Measurements from ENCODE around the gene REN.

The REN gene

GRCh38 chr1:204190212-204191211, 24.4 kb upstream of the REN start:
- DNase-seq, result peak; percentile 21

- no peak for DNase-seq
Observed at GRCh38 chr1:204188959-204189639, 23.0 kb upstream of the REN start.

GRCh38 chr1:204186597-204186996, 20.5 kb upstream of the REN start:
- DNase-seq, result no peak

- no peak for DNase-seq
Observed at GRCh38 chr1:204181116-204181515, 15.0 kb upstream of the REN start.

GRCh38 chr1:204180133-204180532, 14.0 kb upstream of the REN start:
- no peak for DNase-seq

- DNase-seq, result no peak
Observed at GRCh38 chr1:204178487-204179281, 12.5 kb upstream of the REN start.

GRCh38 chr1:204177133-204177532, 11.0 kb upstream of the REN start:
- no peak for DNase-seq

GRCh38 chr1:204176049-204176448, 9.9 kb upstream of the REN start:
- DNase-seq, result no peak

GRCh38 chr1:204174958-204175357, 8.8 kb upstream of the REN start:
- no peak for DNase-seq

- no peak for DNase-seq
Observed at GRCh38 chr1:204172404-204173029, 6.4 kb upstream of the REN start.

GRCh38 chr1:204171751-204172178, 5.6 kb upstream of the REN start:
- peak; percentile 72 for DNase-seq

- DNase-seq, result no peak
Observed at GRCh38 chr1:204170494-204171155, 4.5 kb upstream of the REN start.

- no peak for DNase-seq
Observed at GRCh38 chr1:204169858-204170257, 3.7 kb upstream of the REN start.

GRCh38 chr1:204167730-204168129, 1.6 kb upstream of the REN start:
- DNase-seq, result no peak

GRCh38 chr1:204162494-204163074, 3.6 kb downstream of the REN start:
- DNase-seq, result peak; percentile 62

GRCh38 chr1:204161609-204162493, 4.3 kb downstream of the REN start:
- DNase-seq, result no peak

GRCh38 chr1:204157962-204158361, 8.2 kb downstream of the REN start:
- no peak for DNase-seq

- no peak for DNase-seq
Observed at GRCh38 chr1:204155881-204156280, 10.3 kb downstream of the REN start.

GRCh38 chr1:204154568-204155255, 11.4 kb downstream of the REN start:
- DNase-seq, result no peak

GRCh38 chr1:204153667-204154066, 12.5 kb downstream of the REN start:
- DNase-seq, result no peak

Measured in fibroblast of skin of back (primary cell).